ENCODE results near the gene PTPRC.

PTPRC gene

GRCh38 chr1:198765416-198765815 lies 126.6 kb downstream of the PTPRC start:
- no peak for DNase-seq

GRCh38 chr1:198771563-198772153 lies 132.8 kb downstream of the PTPRC start:
- no peak for DNase-seq

DNA sequence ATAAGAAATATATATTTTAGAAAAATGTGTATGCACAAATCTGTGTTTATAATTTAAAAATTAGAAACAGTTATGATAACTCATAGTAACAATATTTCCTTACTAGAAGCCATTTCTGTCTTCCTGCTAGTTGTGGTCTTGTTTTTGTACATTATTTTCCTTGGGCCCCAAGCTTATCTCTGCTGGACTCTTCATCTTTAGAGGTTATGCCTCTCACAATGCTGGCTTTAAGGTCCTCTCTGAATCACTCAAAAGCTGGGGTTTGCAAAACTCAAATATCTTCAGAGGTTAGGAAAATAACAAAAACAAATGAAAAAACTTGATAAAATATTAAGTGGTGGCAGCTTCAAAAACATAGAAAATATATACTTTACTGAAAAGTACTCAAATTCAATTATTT lies 133.8 kb downstream of the PTPRC start:
- DNase-seq = no peak

GRCh38 chr1:198773030-198773429 lies 134.2 kb downstream of the PTPRC start:
- no peak for DNase-seq

DNA sequence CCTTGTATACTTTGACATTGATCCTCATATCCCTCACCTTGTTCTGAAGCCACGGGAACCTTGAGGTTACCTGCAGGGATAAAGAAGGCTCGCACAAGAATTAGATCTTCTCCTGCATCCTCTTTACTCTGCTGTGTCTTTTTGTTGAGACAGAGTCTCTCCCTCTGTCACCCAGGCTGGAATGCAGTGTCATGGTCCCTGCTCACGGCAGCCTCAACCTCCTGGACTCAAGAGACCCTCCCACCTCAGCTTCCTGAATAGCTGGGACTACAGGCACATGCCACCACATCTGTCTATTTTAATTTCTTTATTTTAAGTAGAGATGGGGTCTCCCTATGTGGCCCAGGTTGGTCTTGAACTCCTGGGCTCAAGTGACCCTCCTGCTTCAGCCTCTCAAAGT lies 134.7 kb downstream of the PTPRC start:
- no peak for DNase-seq

- DNase-seq = no peak
Observed at GRCh38 chr1:198774421-198774820, 135.6 kb downstream of the PTPRC start.

DNA sequence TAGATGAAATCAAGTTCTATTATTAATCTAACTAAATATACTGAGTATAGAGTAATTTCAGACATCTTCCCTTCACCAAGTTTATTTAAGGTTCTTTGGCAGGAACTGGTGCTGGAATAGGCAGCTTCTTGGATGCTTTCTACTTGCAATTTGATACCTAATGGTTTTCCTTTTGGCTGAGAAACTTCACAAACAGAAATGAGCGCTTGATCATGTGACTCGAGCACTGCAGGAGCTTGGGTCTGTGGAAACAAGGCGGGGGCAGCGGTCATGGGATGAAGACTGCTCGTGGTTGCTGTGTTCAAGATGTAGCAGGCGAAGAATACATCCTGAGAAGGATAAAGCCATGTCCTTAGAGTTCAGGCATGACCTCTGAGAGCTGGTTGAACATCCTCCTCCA lies 136.8 kb downstream of the PTPRC start:
- DNase-seq = no peak

GRCh38 chr1:198776602-198777029 lies 137.8 kb downstream of the PTPRC start:
- no peak for DNase-seq

DNA sequence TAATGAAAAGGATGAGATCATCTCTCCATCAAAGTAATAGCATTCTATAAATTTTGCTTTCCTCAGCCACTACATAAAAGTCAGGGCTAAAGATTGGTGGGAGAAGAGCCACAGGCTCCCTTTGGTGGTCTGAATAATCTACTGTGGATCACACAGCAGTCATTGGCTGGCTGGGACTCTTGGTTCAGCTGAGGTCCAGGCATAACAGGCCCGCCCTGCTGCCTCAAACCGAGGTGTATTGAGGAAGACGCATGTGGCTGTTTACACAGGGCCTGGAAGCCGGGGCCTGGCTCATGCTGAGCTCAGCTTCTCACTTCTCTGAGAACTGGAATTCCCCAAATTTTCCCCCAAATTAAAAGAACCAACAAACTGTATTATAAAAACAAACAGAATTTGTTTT lies 139.2 kb downstream of the PTPRC start:
- no peak for DNase-seq

DNA sequence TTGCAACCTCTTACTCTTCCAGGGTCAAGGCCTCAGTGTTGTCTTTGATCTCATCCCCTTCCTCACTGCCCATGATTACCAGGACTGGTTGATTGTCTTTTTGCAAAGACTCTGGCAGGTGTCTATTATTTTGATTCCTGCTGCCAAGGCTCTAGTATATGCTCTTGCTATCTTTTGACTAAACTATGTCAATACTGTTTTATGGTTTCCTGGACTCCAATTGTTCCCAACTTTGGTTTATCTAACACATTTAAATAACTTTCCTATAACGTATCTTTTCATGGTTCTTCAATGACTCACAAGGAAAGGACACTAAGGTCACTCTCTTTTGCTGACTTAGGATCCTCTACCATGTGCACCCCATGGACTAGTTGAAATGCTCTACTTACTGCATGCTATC lies 141.5 kb downstream of the PTPRC start:
- DNase-seq = no peak

- no peak for DNase-seq
Observed at GRCh38 chr1:198788561-198789064, 149.8 kb downstream of the PTPRC start.

DNA sequence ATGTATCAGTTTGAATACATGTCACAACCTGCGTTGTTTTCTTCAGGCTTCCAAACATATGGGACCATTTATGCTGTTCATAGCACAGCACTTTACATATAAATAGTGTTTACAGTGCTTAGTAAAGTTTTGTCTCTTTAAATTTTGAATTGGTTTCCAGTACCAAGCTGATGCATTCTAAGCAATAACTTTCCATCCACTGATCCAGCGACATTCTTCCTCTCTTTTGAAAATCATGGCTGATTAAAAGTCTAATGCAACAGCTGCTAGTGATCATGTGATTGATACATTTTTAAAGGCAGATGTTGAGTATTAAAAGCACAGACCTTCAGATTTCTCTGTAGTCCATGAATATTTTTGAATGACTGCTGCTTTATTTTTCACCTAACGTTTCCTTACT lies 154.9 kb downstream of the PTPRC start:
- DNase-seq = no peak

- DNase-seq = no peak
Observed at GRCh38 chr1:198794498-198794897, 155.7 kb downstream of the PTPRC start.

GRCh38 chr1:198797656-198798055 lies 158.8 kb downstream of the PTPRC start:
- no peak for DNase-seq

- no peak for DNase-seq
Observed at GRCh38 chr1:198798923-198799386, 160.1 kb downstream of the PTPRC start.

DNA sequence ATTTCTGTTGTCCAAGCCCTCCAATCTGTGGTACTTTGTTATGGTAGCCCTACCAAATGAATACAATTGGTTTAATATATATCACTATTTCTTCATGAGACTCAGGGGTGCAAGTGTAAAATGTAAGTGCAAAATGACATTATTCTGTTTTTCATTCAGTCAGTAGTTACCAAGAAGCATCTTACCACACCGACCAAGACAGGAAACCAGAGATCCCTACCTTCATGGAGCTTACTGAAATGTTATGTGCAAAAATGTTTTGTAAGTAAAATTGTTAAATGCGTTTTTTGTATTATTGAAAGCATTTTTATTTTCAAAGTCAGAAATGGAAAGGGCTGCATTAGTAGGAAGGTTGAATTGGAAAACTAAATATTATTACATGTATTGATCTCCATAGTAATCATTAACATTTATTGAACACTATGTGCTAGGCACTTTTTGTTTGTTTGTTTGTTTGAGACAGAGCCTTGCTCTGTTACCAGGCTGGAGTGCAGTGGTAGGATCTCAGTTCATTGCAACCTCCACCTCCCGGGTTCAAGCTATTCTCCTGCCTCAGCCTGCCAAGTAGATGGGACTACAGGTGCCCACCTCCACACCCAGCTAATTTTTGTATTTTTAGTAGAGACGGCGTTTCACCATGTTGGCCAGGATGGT lies 166.8 kb downstream of the PTPRC start:
- DNase-seq = no peak

- DNase-seq = no peak
Observed at GRCh38 chr1:198806861-198807260, 168.0 kb downstream of the PTPRC start.

Data from activated CD4-positive, CD25-positive, alpha-beta regulatory T cell (primary cell).